Measurements from ENCODE around the gene PTPN1.
"Not testable (repeated sequence)": the region's sequence is repeated elsewhere in the genome, so short reads cannot be mapped to it uniquely, and the experiment has no call there.

The PTPN1 gene

DNA sequence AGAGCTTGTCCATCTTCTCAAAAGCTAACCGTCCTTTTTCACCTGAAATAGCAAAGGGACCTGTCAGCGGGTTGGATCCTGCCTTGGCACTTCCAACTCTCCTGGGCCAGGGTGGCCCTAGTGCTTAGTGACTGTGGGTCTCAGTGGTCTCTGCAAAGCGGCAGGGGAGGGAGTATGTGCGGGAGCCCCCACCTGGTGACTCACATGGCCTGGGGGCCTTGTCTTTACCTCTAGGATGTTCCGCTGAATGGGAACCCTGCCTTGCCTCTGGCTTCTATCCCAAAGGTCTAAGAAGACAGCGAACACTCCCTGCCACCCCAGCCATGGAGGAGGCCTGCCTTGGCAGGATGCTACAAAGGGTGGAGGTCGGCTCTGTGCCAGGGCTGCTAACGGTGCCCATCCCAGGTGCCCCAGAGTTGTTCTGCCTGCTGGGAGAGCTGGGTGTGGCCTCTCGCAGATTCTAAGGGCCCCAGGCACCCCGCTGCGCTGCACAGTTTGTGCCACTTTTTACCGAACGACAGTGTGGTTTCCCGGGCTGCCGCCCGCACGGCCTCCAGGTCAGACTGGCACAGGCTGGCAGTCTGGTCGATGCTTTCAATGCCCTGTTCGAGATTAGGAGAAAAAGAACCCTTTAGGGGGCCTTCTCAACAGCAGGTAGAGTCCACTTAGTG is 77.2 kb downstream of the PTPN1 start:
- no peak for DNase-seq (ENCODE audit: low read depth in 1 of 2, low spot score in 1 of 2)

DNA sequence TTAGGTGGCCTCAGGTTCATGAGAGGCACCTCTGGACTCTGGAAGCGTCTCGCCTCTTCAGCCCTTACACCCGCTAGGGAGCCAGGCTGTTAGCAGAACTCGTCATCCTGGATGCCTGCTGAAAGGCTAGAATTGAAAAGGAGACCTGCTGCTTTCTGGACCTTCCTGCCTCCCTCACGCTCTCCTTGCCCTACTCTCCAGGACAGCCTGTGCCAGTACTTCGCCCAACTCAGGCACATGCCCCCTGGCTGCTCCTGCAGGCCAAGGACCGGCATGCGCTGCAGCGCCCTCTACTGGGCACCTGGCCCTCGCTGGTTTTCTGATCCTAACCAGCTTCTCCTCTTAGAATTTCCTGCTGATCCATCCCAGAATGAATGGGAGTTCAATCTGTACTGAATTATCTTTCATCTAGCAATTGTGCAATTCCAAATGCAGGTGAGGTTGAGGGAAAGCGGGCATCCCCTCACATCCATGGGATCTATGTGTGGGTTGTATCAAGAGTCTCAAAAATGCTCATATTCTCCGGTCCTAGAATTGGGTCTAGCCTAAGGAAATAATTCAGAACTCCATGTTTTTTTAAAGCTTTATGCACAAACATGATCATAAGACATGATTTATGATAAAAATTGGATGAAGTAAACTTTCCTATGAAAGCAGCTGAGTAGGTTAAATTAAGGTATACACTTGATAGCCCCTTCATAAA is 78.0 kb downstream of the PTPN1 start:
- DNase-seq (ENCODE audit: low read depth in 1 of 2, low spot score in 1 of 2) = peak; percentile 55 to 62

DNA sequence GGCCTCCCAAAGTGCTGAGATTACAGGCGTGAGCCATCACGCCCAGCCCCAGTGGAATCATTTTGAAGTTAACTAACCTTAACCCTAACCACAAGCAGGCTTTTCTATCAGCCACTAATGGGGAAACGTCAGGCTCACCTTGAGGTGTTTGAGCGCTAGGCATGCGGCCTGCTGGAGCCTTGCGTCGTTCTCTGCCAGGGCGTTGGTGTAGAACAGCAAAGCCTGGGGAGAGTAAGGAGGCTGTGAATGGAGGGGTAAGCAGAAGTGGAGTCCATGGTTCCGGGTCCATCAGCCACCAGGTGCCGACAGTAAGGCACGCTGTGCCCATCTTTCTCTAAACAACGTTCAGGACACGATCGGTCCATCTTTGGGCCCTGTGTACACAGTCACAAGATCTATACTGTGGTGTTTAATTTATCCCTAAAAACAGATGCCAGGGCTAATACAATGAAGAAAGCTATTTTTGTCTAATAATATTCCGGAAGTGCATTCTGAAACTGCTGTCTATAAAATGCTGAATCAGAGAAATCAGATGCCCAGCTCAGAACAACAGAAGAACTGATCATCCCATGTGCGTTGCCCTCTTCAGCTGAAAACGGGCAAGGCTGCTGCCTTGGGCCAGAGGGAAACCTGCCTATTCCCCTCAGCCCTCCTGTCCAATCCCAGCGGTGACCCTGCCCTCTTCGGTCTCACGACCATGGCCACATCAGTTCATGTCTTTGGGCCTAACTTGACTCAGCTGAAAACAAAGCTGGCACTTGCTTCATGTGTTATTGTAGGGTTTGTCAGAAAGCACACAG is 79.6 kb downstream of the PTPN1 start:
- no peak for DNase-seq (ENCODE audit: low read depth in 1 of 2, low spot score in 1 of 2)

DNA sequence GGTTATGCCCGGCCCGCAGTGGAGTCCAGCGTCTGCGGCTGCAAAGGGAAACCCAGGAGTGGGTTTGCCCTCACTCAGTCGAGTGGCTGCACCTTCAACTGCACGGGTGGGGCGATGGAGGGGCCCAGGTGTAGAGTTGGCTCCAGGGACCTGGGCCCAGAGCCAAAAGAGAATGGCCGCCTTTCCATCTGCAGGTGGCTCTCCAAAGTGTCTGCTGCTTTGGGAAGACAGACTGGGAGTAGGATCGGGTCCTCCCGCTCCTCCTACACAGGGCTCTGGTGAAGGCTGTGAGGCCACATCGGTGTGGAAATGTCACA is 80.1 kb downstream of the PTPN1 start:
- no peak for DNase-seq (ENCODE audit: low read depth in 1 of 2, low spot score in 1 of 2)

DNA sequence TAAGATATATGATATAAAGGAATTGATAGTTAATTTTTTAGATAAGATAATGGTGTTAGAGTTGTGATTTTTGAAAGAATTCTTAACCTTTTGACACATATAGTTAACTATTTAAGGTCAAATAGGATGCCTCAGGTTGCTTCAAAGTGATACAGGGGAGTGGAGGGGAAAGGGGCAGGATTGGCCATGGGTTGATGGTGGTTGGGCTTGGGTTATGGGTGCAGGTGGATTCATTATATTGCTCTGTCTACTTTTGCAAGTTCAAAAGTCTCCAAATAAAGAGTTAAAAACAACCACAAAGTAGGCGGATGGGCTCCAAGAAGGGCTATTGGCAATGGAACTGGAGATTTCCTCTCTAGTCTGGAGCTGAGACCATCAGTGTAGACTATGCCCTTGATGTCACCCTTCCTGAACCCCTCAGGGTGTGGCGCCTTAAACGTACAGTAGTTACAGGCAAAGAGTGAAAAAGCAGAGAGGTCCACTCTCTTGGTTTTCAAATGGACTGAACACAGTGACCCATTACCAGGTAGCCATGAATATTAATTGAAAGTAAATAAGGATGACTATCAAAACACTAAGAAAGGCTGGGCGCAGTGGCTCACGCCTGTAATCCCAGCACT is 81.2 kb downstream of the PTPN1 start:
- DNase-seq (ENCODE audit: low read depth in 1 of 2, low spot score in 1 of 2) = no peak

DNA sequence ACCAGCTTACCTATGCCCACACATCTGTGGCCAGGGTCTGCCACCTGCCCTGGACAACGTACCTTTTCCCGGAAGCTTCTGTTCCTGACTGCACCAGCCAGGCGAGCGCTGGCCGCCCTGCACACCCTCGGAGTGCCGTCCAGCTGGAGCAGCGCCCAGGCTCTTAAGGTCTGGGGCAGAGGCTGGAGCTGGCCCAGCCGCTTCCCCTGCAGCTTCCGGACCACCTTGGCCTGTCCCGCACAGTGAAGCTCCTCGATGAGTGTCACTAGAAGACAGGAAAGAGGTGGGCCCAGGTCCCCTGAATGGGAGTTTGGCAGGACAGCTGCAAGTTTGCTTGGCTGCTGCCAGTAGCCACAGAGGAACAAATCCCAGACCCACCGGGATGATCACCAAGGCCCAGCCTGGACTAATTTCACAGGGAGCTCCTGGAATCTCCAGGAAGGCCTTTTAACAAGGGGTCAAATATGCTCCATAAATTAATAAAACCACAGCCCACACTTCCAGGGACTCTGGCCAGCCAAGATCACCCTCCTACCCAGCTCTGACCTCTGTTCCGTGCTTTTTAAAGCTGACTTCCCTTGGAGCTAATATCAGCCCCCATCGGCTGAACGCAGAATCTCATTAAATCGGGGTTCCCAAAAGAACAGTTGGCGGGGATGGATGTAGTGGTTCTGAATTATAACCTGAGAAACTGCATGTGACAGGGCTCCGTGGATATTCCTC is 82.3 kb downstream of the PTPN1 start:
- no peak for DNase-seq (ENCODE audit: low read depth in 1 of 2, low spot score in 1 of 2)

DNA sequence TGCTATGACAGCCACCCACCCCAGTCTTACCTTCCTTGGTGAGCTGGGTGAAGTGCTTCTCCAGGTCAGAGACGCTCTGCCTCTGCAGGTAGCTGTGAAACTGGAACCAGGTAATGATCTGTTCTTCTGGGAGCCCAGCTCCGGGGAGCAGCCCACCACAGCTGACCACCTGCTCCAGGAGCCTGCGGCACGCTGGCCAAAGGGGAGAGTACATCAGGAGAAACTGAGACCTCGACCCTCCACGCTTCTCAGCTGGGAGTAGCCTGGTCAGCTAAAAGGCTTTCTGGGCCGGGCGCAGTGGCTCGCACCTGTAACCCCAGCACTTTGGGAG is 82.8 kb downstream of the PTPN1 start:
- no peak for DNase-seq (ENCODE audit: low read depth in 1 of 2, low spot score in 1 of 2)

DNA sequence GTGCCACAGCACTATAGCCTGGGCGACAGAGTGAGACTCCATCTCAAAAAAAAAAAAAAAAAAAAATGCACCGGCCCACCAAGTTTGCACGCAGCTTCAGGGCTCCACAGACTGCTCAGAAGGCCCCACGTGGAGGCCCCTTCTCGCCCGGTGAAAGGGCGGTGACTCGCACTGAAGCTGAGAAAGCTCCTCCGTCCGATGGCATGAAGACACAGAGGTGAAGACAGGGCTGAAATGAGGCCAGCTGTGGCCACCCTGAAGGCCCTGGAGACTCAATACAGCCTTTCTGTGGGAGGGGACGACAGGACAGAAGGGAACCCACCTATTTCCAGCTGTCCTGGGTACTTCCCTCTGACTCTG is 84.0 kb downstream of the PTPN1 start:
- DNase-seq (ENCODE audit: low read depth in 1 of 2, low spot score in 1 of 2) = no peak

DNA sequence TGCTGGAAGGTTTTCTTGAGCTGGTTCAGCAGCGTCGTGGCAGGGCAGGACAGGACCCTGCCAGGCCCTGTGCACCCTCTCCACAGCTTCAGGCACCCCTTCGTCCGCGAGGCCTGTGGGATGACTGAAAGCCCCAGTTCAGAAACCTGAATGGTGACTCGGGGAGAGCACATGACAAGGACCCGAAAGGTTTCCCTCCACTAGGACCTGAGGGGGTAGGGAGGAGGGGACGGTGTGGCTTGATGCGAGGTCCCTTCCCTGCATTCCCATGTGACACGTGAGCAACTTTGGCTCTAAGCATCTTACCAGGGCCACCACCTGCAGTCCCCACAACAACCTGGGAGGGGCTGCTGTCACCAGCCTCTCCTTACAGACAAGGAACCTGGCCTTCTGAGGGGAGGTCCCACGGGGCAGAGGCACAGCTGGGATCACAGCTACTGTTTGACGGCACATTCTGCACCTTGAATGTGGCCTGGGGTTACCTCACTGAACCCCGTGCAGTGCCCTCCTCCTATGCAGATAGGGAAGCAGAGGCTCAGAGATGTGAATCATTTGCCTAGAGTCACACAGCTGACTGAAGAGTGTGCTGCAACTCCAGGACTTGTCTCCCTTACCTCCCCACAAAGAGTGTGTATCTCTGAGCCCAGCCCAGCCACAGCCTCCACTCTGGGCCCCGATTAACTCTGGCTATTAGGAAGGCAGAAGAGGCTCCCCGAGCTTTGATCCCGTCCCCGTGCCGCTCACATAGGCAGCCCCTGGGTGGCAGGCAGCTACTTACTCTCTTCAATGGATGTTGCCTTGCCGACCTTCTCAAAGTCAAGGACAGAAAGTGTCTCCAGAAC is 84.6 kb downstream of the PTPN1 start:
- no peak for DNase-seq (ENCODE audit: low read depth in 1 of 2, low spot score in 1 of 2)

DNA sequence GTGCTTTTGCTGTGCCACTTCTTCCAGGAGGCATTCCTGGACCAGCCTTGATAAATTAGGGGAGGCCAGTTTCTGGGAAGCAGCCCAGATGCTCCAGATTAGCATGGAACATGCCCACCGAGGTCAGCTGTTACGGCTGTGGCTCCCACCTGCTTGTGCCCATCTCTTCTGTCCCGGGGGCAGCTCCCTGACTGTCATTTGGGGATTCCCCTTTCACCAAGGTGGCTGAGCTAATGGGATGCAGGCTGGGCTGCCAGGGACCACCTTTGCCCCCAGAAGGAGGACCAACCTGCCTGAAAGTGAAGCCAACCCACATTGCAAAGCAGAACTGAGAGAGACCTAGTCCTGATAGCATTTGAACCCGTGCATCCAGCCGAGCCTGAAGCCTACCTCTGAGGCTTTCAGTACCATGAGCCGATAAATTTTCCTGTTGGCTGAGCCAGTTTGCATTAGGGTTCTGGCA is 85.3 kb downstream of the PTPN1 start:
- no peak for DNase-seq (ENCODE audit: low read depth in 1 of 2, low spot score in 1 of 2)

DNA sequence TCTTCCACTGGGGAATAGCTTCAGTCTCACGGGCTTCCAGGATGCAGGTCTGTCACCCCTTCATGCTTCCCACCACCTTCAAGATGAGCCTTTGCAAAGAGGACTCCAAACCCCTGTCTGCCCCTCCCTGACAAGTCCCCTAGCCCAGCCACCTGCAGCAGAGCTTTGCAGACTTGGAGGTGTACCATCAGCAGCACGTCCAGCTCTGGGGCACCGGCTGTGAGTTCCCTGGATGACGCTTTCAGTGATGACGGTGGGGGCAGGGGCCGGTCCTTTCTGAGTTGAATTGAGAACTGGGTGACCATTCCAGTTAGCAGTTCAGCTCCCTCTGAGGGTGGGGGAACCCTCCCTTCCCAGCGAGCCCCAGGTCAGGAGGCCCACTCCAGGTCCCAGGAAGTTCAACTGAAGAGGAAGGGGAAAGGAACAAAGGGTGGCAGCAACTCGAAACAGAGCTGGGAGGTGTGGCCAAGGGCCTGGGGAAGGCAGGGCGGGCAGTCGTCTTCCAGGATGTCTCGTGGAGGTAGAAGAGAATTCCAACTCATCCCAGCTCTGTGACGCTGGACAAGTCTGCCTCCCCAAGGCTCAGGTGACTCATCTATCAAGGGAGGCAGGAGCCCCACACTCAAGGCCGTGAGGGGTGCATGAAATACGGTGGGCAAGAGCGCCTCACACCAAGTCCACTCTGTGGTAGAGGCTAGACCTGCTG is 86.0 kb downstream of the PTPN1 start:
- DNase-seq (ENCODE audit: low read depth in 1 of 2, low spot score in 1 of 2) = no peak

DNA sequence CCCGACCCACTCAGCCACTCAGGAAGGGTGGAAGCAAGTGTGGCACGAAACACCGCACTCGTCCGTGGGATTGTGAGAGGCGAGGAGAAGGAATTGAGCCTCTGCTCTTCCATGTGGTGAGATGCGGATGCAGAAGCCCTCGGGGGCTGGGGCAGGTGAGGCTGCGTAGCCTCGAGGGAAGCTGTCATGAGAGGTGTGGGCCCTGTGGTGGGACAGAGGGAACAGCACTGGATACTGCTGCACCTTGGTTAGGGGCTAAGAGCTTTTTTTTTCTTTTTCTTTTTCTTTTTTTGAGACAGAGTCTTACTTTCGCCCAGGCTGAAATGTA is 86.5 kb downstream of the PTPN1 start:
- no peak for DNase-seq (ENCODE audit: low read depth in 1 of 2, low spot score in 1 of 2)

DNA sequence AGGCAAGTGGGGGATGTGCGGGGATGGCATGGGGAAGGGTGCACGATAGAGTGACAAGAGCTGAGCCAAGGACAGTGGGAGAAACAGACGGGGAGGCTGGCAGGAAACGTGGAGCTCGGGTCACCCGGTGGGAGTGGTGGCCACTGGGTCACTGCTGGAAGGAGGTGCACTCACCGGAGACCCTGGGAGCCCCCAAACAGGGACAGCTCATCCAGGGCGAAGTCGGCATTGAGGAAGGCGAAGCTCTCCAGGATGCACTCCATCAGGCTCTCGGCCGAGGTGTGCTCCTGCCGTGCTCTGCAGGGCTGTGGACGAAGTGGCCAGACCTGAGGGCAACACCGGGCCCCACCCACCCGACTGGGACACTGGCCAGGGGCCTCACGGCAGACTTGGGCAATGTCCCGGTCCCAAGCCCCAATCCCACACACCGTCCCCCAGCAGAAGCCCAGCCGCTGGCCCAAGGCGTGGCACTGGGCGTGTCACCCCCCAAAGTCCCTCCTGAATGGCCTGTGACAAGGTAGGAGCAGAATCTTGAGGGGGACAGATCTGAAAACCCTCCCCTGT is 87.3 kb downstream of the PTPN1 start:
- no peak for DNase-seq (ENCODE audit: low read depth in 1 of 2, low spot score in 1 of 2)

DNA sequence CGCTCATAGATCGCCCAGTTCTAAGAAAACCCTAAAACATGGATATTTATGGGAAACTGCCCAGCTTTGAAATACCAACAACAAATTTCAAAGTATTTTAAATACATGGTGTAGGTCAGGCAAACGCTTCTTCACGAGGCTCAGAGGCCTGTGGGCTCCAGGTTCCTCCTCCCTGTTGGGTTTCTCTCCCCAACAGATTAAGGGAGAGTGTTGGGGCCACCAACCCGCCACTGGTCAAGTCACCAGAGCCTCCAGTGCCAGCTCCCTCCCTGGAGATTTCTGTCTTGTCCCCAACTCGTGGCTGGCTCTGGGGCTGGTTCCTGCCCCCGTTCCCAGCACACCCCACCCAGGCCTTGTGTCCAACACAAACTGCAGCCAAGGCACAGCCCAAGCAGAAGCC is 87.9 kb downstream of the PTPN1 start:
- no peak for DNase-seq (ENCODE audit: low read depth in 1 of 2, low spot score in 1 of 2)

DNA sequence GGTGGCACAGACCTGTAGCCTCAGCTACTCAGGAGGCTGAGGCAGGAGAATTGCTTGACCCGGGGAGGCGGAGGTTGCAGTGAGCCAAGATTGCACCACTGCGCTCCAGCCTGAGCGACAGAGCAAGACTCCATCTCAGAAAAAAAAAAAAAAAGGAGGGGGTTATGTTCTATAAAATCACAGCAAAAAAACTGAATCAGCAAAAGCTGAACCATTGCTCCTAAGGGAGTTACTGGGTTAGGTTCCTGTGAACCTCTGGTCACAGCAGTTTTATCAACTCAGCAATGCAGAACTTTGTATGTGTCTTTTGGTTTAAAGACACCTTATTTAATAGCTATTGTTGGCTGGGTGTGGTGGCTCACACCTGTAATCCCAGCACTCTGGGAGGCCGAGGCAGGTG is 88.6 kb downstream of the PTPN1 start:
- not testable (repeated sequence) for DNase-seq (ENCODE audit: low read depth in 1 of 2, low spot score in 1 of 2)

DNA sequence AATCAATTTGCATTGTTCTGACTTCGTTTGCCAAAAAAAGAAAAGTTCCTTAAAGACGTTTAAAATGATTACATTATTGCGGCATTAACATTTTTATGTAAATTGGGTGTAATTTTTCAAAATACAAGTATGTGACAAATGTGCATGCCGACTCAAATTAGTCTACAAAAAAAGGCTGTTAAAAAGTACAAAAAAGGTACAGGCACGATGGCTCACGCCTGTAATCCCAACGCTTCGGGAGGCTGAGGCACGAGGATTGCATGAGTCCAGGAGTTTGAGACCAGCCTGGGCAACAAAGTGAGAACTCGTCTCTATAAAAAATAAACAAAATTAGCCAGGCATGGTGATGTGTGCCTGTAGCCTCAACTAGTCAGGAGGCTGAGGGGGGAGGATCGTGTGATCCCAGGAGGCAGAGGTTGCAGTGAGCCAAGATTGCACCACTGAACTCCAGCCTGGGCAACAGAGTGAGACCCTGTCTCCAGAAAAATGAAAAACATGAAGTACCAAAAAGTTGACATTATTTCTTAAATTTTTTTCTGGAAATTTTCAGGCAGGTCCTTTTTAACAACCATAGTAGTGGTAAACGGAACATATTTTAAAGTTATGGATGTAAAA is 90.2 kb downstream of the PTPN1 start:
- no peak for DNase-seq (ENCODE audit: low read depth in 1 of 2, low spot score in 1 of 2)

DNA sequence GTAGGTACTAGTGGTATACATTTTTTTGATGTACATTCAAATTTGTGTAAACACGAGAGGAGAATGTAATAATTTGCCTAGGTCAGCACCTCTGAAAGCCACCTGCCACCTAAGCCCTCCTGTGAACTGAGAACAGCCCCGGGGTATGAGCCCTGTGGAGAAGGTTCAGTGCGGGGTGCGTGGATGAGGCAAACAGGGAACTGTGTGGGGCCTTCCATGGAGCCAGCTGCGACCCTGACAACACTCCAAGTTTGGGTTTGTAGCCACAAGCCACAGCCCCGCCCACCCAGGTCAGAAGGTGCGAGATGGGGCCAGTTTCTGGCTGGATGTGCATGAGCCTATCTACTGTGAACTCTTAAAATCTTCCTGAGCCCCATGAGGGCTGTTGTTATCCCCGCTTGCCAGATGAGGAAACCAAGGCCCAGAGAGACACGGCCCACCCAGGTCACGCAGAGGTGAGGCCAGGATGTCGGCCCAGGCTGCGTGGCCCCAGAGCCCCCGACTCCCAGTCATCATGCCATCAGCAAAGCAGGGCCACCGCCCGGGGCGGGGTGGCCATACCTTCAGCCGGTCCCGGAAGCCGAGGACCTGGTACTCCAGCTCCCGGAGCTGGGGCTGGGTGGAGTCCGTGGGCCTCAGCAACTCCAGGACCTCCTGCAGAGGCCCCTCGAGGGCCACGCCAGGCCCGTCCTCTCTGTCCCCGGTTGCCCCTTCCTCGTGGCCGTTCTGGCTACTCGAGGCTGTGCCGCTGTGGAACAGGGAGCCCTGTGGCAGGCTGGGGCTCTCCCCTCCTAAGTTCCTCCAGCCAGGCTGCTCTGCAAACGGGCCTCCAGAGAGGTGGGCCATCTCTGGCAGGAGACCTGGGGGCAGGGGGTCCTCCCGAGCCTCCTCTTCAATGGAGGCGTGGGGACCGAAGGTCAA is 91.6 kb downstream of the PTPN1 start:
- DNase-seq (ENCODE audit: low read depth in 1 of 2, low spot score in 1 of 2) = no peak

DNA sequence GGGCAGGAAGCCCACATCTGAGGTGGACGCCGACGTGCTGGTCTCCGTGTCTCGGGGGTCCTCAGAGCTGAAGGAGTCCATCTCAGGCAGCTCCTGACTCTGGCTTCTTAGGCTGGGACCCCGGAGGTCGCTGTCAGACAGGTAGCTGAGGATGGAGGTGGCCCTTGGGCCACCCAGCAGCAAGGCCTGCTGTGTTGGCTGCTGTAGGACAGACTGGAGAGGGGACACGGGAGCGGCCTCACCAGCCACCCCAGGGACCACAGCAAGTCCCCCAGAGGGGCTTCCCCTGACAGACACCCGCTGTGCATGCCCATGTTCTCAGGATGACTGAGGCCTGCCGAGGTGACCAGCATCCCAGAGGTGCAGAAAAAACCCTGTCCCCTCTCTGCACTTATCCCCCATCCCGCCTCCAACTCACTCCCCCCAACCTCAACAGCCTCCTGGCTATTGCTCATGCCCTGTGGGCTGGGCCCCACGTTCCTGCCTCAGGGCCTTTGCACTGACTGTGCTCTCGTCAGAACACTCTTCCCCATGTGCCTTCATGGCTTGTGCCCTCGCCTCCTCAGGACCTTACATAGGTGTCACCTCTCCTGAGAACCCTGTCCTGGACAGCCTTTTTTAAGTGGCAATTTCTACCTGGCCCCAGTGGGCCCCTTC is 92.4 kb downstream of the PTPN1 start:
- no peak for DNase-seq (ENCODE audit: low read depth in 1 of 2, low spot score in 1 of 2)
